GM20000 (cell line): ENCODE data around the gene ADCY3.

ENCODE experiments used
- DNase-seq: peaks from one replicate; pipeline ENCODE4 v3.0.0; 2012; ENCODE audit warnings: low spot score
- TF ChIP-seq, protein P1 (sequence below): IDR thresholded peaks from 2 replicates; pipeline ENCODE4 v1.5.1; 2012; ENCODE audit warnings: mild to moderate bottlenecking, control low read depth; ENCODE audit errors: extremely low read depth, missing control alignments

ADCY3 gene

DNA sequence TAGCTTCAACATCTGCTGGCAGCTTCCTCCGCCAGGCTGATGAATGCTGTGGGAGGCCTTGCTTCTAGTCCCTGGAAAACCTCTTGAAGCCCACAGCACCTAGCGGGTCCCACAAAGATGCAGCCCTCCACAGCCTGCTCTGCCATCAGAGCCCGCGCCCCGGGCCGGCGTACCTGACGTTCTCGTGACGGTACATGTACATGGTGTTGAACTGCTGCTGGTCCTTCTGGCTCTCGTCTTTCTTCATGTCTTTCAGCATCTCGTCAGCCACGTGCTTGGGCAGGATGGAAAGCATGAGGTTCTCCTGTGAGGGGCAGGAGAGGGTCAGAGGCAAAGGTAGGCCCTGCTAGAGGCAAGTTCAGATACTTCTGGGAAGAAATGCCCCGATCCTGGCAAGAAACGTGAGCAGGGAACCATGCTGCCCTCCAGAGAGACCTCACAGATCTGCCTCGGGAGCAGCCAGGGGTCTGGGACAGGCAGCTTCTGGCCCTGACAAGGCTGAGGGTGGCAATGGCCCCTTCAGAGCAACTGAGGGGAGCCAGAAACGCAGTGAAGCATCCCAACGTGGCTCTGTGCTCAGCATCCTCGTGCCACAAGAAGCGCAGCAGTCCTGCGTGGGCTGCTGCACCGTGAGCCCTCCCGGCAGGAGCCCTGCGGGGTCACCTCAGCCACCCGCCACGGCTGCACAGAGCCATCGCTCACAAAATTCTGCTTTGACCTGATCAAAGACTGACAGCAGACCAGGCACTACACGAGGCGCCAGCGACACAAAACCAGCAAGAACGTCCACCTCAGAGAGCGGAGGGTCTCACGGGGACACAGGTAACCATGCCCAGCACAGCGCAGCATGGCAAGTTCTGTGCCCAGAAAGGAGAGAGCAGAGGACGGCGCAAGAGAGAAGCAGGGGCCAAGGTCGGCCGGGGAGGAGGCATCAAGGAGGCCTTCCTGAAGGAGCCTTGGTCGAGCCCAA is 77.7 kb downstream of the ADCY3 start:
- TF ChIP-seq, protein P1, sequence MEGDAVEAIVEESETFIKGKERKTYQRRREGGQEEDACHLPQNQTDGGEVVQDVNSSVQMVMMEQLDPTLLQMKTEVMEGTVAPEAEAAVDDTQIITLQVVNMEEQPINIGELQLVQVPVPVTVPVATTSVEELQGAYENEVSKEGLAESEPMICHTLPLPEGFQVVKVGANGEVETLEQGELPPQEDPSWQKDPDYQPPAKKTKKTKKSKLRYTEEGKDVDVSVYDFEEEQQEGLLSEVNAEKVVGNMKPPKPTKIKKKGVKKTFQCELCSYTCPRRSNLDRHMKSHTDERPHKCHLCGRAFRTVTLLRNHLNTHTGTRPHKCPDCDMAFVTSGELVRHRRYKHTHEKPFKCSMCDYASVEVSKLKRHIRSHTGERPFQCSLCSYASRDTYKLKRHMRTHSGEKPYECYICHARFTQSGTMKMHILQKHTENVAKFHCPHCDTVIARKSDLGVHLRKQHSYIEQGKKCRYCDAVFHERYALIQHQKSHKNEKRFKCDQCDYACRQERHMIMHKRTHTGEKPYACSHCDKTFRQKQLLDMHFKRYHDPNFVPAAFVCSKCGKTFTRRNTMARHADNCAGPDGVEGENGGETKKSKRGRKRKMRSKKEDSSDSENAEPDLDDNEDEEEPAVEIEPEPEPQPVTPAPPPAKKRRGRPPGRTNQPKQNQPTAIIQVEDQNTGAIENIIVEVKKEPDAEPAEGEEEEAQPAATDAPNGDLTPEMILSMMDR = no peak
- DNase-seq = no peak

DNA sequence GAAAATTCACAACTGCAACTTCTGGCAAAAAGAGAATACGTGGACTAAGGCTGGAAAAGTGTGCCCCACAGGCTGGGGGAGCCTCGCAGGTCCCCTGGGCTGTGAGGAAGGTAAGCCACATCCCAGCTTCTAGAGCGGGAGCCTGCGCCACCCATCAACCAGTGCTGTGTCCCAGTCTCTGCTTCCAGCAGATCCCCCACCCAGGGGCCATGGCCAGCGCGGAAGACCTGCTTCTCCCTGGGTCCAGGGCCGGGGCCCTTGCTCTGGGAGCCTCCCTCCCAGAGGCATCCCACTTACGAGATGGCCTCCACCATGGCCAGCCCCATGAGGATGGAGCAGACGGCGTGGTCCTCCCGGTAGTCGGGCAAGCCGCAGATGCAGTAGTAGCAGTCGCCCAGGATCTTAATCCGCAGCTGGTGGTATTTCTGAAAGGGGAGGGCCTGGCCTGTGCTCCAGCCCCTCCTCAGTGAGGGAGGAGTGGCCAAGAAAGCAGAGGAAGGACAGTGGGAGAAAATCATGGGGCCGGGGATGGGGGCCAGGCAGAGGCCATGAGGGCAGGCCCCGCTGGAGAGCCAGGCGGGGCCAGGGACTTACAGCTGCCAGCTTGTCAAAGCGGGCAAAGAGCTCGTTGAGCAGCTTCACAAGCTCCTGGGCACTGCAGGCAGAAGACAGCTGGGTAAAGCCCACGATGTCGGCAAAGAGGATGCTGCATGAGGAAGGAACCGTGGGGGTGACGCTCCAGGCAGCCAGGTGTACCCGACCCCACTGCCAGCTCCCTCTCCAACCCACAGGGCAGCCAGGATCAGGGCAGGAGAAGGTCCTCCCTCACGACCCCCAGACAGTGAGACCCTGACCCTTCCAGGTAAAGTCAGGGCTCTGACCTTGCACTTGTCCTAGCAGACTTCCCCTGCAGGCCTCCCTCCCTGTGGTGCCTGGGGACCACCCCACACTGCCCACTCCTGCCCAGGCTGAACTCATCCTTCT is 78.8 kb downstream of the ADCY3 start:
- TF ChIP-seq, protein P1 = no peak
- no peak for DNase-seq

DNA sequence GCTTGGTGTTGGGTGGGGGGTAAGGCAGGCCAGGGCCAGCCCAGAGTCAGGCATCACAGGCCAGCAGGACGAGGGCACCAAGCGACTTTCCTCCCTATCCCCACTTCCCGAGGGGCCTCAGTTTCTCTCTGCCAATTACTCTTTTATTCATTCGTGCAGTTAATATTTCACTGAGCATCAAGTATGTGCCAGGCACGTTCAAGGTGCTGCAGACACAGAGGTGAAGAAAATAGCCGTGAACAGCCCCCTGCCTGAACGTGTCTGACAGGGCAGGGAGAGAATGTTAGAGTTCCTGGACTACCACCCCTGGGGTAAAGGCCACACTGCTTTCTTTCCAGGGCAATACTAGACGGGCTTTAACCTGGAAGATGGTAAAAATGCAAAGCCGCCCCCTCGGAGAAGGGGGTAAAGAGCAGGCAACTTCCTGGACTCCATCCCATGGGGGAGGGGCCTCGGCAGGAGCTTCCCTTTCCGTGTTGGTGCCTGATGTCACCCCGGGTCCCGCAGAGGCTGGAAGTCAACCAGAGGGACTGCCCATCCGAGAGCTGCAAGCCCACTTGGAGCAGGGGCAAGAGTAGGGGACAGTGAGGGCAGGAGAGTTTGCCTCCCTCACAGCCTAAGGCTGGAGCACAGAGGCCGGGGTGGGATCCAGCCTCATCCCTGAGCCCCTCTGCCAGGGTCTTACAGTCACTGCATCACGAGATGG is 79.7 kb downstream of the ADCY3 start:
- DNase-seq = no peak
- TF ChIP-seq, protein P1 = no peak

DNA sequence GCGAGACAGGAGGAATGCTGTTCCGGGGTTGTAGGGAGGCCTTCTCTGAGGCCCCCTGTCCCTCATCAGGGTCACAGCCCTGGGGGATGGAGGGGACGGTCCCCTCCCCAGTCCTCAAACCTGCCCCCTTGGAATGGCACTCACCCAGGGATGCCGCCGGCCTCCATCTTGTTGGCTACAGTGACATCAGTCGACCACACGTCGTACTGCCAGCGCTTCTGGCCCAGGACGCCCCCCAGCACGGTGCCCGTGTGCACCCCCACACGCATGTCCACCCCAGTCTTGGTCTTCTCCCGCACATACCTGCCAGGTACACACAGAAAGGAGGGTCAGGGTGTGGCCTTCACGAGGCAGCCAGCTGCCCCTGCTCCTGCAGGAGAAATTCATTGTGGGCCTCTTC is 80.3 kb downstream of the ADCY3 start:
- DNase-seq = no peak
- TF ChIP-seq, protein P1 = no peak

DNA sequence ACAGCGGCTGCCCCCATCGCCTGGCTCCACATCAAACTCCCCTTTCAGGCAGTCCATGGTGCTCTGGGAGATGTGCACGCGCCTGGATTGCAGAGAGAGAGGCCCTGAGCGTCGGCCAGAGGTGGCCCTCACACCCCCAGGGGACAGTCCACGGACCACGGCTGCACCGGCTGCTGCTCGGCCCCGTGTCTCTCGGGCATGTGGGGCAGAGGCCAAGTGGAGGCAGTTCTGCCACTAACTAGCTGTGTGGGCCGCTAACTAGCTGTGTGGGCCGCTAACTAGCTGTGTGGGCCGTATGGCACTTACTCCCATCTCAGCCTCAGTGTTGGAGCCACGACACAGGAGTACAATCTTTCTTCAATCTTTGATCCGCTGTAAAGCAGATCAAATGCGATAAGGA is 81.5 kb downstream of the ADCY3 start:
- no peak for DNase-seq
- TF ChIP-seq, protein P1 = no peak

DNA sequence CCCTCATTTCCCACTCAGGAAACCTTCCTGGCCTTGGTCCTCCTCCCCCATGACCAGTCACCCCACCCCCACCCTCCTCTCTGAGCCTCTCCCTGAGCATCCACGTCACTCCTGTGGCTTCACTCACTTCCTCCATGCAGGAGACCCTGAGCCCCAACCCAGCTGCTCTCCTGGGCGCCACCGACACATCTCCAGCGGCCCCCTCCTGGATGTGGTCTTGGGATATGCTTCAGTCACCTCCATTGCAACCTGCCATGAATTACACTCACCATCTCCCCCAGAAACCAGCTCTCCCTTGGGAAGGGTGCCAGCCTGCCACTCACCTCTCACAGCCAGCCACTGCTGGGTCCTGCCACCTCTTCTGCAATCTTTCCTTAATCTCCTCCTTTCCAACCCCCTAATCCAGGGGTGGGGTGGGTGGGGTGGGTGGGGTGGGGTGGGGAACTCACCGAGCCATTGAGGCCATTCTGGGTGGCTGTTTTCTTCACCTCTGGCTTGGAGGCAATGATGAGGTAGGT is 82.0 kb downstream of the ADCY3 start:
- TF ChIP-seq, protein P1 = no peak
- DNase-seq = no peak
